ENCODE data around the gene MAST3.

Gene MAST3

DNA sequence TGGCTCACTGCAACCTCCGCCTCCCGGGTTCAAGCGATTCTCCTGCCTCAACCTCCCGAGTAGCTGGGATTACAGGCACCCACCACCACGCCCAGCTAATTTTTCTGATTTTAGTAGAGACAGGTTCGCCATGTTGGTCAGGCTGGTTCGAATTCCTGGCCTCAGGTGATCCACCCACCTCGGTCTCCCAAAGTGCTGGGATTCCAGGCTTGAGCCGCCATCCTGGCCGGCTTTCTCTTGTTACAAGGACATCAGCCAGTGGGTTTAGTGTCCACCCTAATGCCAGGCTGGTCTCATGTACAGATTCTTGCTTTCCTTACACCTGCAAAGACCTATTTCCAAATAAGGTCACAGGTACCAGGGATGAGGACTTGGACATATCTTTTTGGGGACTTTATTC lies 62.2 kb downstream of the MAST3 start:
- DNase-seq (ENCODE audit: low spot score), result no peak

DNA sequence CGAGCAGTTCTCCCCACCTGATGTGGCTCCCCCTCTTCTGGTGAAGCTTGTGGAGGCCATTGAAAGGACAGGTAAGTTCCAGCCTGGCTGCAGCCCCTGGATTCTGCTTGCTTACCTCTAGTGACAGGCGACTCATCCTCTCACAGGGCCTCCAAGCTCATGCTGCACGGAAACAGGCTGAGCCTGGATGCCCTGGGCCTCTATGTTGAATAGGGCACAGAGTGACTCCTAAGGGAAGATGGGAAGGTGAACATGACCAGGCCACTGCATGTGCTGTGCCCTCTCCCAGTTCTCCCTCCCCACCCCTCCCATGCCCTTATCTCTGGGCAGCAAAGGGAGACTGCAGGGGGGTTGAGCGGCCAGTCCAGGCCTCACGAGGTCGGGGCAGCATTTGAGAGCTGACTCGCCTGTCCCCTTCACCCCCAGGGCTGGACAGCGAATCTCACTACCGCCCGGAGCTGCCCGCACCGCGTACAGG lies 63.0 kb downstream of the MAST3 start:
- DNase-seq (ENCODE audit: low spot score), result no peak

DNA sequence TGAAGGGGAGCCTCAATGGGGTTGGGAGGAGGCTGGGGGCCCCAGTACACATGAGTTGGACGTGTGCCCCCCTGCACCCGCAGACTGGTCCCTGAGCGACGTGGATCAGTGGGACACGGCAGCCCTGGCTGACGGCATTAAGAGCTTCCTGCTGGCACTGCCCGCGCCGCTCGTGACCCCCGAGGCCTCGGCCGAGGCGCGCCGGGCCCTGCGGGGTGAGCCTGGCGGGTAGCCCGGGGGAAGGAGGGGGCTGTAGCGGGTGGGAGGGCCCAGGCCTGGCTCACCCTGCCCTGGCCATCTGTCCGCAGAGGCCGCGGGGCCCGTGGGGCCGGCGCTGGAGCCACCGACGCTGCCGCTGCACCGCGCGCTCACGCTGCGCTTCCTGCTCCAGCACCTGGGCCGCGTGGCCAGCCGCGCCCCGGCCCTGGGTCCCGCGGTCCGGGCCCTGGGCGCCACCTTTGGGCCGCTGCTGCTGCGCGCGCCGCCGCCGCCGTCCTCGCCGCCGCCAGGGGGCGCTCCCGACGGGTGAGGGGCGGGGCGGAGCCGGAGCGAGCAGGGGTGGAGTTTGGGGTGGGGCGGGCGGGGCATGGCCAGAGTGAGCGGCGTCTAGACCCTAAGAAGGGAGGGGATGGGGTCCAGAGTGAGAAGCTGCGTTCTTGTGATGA lies 63.5 kb downstream of the MAST3 start:
- peak; percentile 60 for DNase-seq (ENCODE audit: low spot score)

DNA sequence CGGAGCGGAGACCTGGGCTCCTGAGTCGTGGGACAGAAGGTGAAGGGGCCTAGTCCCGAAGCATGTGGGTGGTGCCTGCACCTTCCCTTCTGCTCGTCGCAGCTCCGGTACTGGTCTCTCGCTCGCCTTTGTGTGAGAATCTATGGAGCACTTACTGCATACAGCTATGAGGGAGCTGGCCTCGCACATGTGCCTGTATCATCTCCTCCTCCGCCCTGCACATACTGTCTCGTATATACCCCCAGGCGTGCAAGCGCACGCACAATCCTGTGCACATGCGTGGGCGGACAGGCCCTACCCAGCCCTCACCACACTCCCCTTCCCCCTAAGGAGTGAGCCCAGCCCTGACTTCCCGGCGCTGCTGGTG lies 64.0 kb downstream of the MAST3 start:
- DNase-seq (ENCODE audit: low spot score), result no peak

DNA sequence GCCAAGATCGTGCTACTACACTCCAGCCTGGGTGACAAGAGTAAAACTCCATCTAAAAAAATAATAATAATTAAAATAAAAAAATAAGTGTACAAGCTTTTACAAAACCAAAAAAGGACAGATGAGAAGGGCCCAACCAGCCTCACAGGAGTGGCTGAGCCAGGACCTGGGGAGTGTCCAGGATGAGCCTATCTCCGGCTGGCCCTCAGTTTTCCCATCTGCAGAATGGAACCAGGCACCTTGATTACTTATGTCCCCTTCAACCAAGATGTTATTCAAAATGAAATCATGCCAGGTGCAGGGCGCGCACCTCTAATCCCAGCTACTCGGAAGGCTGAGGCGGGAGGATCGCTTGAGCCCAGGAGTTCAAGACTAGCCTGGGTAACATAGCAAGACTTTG lies 66.5 kb downstream of the MAST3 start:
- no peak for DNase-seq (ENCODE audit: low spot score)

DNA sequence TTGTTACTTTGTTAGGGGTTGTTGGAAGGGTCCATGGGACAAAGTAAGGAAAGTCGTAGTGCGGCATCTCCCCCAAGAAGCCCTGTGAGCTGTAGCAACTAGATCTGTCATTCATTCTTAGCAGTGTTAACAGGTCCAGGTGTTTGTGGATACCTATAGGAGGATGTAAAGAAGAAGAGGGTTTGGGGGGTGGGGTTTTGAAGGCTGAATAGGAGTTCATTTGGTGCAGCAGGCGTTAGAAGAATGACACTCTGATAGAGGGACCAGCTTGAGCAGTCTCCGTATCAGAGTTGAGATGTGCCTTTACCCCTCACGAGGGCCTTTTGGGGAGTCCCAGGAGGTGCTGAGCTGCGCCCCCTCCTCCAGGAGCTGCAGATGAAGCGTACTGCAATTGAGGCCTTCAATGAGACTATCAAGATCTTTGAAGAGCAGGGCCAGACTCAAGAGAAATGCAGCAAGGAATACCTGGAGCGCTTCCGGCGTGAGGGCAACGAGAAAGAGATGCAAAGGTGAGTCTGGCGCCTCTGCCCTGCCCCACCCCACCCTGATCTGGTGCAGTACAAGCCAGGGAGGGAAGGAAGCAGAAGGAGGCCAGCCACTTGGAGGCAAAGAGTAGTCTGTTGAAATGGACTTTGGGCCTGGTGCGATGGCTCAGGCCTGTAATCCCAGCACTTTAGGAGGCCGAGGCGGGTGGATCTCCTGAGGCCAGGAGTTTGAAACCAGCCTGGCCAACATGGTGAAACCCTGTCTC lies 68.4 kb downstream of the MAST3 start:
- no peak for DNase-seq (ENCODE audit: low spot score)

DNA sequence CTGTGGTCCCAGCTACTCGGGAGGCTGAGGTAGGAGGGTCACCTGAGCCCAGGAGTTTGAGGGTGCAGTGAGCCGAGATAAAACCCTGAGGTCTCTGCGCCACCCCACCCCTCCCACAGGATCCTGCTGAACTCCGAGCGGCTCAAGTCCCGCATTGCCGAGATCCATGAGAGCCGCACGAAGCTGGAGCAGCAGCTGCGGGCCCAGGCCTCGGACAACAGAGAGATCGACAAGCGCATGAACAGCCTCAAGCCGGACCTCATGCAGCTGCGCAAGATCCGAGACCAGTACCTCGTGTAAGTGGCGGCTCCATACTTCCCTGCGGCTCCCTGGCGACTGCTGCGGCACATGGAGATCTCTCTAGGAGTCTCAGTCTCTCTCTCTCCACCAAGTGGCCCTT lies 69.4 kb downstream of the MAST3 start:
- DNase-seq (ENCODE audit: low spot score), result no peak

DNA sequence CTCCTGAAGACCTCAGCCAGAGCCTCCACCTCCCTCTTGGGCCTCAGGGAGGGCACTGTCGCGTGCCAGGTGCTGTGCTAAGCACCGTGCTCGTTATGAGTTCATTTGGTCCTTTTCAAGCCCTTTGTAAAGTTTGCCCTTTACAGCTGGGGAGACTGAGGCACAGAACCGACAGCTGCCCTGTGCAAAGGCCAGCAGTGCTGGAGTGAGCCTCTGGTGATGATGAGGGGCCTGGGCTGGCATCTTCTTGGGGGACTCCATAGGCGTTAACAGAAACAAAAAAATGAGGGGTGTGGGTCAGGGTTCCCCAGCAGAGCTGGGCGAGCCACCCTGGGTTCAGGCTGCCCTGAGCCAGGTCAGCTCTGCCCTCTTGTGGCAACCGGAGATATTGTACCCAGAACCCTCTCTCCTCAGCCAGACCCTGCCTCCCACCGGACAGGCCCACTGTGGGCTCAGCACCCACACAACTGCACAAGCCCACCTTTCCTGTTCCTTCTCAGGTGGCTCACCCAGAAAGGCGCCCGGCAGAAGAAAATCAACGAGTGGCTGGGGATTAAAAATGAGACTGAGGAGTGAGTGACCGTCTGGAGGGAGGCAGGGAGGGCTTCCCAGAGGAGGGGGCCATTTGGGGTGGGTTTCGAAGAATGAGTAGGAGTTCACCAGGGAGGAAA lies 70.5 kb downstream of the MAST3 start:
- DNase-seq (ENCODE audit: low spot score), result no peak

DNA sequence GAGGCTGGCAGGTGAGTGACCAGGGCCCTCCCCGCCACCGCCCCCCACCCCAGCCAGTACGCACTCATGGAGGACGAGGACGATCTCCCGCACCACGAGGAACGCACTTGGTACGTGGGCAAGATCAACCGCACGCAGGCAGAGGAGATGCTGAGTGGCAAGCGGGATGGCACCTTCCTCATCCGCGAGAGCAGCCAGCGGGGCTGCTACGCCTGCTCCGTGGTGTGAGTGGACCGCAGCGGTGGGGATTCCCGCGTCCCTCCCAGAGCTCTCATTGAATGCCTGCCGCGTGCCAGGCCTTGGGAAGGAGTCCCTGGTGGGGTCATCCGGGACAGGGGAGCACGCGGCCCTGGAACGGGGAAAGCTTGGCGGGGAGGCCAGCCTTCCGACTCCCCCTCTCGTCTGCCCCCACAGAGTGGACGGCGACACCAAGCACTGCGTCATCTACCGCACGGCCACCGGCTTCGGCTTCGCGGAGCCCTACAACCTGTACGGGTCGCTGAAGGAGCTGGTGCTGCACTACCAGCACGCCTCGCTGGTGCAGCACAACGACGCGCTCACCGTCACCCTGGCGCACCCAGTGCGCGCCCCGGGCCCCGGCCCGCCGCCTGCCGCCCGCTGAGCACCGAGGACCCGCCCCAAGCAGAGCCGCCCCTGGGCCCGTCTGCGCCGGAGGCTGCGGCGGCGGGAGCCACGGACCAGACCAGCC lies 71.2 kb downstream of the MAST3 start:
- no peak for DNase-seq (ENCODE audit: low spot score)

DNA sequence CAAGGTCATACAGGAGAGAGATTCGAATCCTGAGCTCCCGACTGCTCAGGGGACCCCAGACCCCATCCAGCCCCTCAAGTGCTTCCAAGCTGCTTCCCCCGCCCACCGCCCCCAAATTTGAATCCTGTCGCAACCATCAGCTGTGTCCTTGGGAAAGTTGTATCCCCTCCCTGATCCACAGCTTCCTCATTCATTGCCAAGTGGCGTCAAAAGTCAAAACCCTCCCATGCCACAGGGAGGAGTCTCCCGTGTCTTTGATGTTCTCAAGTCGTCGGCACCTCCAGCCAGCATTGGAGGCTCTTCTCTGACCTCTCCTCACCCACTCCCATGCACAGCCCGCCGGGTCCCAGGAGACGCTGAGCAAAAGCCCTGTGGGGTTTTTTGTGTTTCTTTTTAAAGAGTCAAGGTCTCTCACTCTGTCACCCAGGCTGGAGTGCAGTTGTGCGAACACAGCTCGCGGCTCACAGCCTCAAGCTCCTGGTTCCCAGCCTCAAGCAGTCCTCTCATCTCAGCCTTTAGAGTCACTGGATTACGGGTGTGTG lies 73.2 kb downstream of the MAST3 start:
- DNase-seq (ENCODE audit: low spot score), result peak; percentile 71

DNA sequence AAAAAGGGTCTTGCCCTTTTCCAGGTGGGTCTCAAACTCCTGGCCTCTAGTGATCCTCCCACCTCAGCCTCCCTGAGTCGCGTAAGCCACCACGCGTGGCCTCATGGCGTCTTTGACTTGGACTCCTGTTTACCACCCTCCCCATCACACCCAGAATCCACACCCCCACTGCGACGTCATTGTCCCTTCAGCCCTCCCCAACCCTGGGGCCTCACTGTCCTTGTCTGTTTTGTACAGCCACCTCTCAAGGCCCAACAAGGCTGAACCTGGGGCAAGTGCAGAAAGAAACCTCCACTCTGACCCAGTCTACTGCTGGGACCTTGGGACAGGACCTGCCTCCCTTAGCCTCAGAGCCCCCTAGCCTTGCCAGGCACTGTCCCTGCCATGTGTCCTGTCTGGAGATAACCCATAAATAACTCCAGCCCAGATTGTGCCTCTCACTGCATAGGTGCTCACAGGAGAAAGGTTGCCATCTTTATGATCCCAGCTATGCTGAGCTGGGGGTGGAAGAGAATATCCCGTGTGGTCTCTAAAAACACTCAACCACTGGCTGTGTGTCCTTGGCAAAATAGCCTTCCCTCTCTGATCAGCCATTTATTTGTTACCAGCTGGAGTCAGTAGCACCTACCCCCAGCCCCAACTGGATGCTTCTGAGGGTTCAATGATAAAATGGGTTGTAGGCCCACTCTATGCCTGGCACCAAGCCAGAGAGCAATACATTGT lies 74.2 kb downstream of the MAST3 start:
- no peak for DNase-seq (ENCODE audit: low spot score)

DNA sequence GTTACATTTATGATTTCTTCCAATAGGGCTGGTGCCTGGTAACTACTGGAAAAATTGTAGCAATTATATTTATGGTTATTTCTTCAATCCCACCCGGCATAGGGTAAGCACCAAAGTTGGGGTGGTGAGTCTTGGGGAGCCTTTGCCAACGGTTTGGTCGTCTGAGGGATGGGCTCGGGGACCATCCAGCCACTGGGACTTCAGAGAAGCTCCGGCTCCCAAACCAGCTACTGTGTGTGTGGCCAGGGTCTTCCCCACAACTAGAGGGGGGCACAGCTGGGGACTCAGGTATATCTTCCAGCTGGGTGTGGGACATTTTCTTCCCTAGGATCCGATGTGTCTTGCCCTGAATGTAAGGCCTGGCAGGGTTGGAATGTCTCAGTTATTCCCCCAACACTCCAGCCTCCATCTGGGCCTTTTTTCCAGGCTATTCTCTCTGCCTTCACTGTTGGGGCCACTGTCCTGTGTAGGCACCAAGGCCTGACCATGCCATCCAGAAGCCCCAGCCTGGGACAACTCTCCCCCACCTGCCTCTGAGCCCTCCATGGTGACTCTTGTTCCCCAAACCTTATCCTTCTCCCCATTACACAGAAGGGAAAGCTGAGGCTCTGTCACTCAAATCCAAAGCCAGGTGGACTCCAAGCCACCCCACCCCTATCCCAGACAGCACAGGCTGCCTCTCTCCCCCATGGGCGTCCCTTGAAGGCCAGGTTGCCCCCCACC lies 74.9 kb downstream of the MAST3 start:
- no peak for DNase-seq (ENCODE audit: low spot score)

DNA sequence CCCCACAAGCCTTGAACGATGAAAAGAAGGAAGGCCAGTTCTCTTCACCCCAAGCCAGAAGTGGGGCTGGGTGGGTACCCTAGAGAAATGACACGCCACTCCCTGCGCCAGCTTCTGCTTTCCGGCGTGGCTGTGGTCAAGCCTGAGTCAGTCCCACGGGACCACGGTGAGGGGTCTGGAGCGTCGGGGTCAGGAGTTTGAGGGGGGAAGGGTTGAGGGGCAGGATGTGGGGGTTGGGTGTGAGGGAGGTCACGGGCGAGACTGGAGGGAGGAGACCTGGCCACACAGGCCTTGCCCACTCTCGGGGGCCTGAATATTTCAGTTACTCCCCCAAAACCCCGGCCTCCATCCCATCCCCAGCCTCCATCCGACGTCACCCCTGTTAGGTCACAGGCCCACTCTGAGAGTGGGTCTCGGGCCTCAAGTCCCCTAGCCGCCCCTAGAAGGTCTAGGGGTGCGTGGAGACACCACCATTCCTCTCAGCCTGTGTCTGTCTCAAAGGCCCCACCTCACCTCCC lies 75.5 kb downstream of the MAST3 start:
- no peak for DNase-seq (ENCODE audit: low spot score)

DNA sequence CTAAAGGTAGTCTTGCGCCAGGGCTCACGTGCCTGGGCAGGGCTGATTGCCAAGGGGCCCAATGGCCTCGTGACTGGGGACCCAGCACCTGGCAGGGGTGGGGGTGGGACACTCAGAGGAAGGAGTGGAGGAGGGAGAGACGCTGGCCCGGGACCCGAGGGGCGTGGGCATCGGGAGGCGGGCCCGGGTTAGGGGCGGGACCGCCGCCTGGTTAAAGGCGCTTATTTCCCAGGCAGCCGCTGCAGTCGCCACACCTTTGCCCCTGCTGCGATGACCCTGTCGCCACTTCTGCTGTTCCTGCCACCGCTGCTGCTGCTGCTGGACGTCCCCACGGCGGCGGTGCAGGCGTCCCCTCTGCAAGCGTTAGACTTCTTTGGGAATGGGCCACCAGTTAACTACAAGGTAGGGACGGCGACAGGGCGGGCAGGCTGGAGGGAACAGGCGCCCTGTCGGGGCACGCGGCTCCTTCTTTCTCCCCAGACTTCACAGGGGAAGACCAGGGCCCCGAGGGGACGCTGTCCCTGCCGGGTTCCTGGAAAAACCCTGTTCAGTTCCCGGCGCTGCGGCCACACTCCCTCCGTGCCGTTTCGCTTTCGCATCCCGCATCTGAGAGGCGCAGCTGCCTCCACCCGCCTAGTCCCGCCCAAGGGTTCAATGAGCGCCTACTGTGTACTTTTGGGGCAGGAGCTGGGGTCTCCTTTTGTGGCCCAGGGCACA lies 76.2 kb downstream of the MAST3 start, which contains the start of gene IFI30:
TSS of gene IFI30 (plus strand) at position 242 of the 717 bp plus-strand sequence. CDS start at position 271, 29 bp downstream.
- DNase-seq (ENCODE audit: low spot score), result peak; percentile 59

DNA sequence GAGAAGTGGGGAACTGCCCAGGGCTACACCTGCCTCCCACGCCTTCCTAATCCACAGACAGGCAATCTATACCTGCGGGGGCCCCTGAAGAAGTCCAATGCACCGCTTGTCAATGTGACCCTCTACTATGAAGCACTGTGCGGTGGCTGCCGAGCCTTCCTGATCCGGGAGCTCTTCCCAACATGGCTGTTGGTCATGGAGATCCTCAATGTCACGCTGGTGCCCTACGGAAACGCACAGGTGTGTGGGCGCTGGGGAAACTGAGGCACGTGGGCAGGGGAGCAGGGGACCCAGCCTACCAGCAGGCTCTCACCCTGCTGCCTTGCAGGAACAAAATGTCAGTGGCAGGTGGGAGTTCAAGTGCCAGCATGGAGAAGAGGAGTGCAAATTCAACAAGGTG lies 77.4 kb downstream of the MAST3 start:
- DNase-seq (ENCODE audit: low spot score), result no peak

DNA sequence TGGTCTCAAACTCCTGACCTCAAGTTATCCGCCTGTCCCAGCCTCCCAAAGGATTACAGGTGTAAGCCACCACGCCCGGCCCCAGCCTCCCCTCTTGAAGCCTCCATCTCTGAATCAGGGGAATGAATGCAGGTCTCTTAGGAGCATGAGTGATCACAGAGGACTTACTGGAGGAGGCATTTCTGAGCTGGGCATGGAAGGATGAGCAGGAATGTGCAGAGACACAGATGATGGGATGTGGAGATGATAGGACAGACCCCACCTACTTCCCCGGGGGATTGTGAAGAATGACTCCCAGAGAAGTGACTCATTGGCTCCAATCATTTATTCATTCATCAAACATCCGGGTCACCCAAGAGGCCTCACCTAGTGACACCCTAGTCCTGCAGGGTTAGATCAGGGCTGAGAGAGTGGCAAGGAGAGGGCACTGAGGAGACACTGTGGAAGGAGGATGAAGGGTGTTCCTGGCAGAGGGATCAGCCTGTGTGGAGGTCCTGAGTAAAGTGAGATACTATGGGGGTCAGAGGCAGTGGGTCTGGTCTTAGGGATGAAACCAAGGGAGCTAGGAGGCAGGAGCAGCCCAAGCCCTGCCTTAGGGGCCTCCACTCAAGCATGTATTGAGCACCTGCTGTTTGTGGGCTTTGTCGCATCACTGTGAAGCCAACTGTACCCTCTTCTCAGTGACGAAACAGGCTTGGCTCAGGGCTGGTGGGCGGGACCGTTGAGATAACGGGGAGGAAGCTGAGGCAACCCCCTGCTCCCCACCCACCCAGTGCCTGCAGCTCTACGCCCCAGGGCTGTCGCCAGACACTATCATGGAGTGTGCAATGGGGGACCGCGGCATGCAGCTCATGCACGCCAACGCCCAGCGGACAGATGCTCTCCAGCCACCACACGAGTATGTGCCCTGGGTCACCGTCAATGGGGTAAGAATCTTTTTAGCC lies 79.1 kb downstream of the MAST3 start:
- no peak for DNase-seq (ENCODE audit: low spot score)

DNA sequence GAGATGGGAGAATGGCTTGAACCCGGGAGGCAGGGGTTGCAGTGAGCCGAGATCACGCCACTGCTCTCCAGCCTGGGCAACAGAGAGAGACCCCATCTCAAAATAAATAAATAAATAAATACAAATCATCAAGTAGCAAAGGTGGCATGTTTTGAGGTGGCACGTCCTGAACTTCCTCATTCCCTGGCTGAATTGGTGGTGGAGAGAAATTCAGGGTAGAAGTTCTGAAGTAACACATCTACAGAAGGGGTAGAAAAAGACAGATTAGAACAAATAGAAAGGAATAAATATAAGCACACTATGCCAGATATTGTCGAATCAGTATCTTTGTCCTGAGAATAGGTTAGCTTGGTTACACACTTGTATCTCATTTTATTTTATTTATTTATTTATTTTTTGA lies 82.4 kb downstream of the MAST3 start:
- DNase-seq (ENCODE audit: low spot score), result no peak

DNA sequence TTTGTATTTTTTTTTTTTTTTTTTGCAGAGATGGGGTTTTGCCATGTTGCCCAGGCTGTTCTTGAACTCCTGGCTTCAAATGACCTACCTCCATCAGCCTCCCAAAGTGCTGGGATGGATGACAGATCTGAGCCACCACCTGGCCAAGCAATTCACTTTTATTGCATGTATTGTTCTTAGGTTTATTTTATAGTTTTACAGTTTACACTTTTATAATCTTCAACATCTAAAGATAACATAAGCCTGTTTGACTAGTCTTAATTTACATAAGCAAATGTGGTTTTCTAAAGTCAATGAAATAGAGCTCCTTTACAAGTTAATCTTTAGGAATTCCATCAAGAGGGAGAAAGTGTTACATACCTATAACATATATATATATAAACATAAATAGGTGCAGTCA lies 86.0 kb downstream of the MAST3 start:
- DNase-seq (ENCODE audit: low spot score), result no peak

DNA sequence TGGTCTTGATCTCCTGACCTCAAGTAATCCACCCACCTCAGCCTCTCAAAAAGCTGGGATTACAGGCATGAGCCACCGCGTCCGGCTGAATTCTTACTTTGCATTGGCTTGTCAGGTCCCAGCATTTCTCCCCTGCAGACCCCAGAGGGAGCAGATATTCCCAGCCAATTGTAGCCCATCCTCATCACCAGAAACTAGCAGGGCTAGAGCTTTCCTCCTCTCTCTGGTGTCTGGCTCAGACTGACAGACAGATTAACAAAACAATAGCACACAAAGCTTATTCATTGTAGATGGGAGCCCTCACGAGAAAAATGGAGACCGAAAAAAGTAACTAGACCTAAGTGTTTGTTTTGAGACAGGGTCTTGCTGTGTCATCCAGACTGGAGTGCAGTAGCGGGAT lies 88.0 kb downstream of the MAST3 start:
- DNase-seq (ENCODE audit: low spot score), result no peak
